Measurements from ENCODE around the gene TOX2.

The TOX2 gene

DNA sequence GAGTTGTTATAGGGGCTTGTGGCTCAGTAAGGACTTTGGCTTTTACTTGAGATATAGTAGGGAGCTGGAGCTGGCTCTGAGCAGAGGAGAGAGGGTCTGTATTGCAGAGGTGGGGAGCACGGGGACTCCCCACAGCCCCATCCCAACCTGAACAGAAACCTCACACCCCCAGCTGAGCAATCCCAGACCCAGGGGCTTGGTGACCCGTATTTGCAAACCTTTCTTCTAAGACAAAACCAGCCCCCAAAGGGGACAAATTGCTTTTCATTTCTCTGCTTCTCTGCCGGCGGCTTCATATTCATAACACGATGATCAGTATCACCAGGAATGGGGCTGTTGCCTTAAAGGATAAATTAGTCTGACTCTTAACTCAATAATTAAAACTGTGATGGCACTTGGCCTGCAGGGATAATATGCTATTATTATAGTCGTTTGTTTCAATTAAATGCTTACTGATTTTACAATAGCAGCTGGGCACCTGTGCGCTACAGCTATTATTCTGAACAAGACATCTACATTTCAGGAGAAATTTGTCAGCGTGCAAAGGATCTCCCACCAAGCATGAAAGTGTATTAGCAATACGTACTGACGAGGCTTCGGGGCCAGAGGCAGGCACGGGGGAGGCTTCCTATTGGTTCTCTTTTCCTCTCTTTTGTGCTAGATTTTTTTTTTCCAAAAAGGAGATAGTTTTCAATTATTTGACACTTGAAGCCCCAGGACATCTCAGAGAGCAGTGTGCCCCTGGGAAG, 118.1 kb downstream of the TOX2 start:
- H3K36me3 ChIP-seq (ENCODE audit: control insufficient read depth, insufficient read depth, low read length, severe bottlenecking), result no peaks in the 10 kb centered on the region
- peaks cover 3% of the 10 kb centered on the region for H3K9me3 ChIP-seq (ENCODE audit: control insufficient read depth, low read length)
- no peak overlapping the region for H3K4me3 ChIP-seq (ENCODE audit: low read length)
- H3K9ac ChIP-seq (ENCODE audit: low read length), result no peak overlapping the region
- peaks cover 40% of the 10 kb centered on the region for H3K27me3 ChIP-seq (replicated peaks; ENCODE audit: control insufficient read depth, insufficient read depth, low read length)
- DNase-seq (ENCODE audit: low read depth), result no peak
- H3K4me1 ChIP-seq (ENCODE audit: control insufficient read depth, insufficient read depth, low read length), result no peaks in the 10 kb centered on the region

DNA sequence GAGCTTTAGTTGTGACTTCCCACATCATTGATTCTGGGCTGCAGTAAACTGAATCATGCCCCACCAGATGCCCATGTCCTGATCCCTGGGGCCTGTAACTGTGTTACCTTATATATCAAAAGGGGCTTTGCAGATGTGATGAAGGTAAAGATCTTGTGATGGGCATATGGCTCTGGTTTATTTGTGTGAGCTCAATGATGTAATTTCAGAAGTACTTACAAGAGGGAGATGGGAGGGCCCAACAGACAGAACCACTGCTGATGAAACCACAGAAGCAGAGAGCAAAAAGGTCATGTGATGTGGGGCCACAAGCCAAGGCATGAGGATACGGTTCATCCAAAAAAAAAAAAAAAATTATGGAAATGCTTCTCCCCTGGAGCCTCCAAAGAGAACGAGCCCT, 118.7 kb downstream of the TOX2 start:
- Histone ChIP-seq H3K4me3 (ENCODE audit: low read length) (no peak overlapping the region), H3K9me3 (ENCODE audit: control insufficient read depth, low read length) (peaks cover 3% of the 10 kb centered on the region), H3K36me3 (ENCODE audit: control insufficient read depth, insufficient read depth, low read length, severe bottlenecking) (no peaks in the 10 kb centered on the region), H3K27me3 (replicated peaks; ENCODE audit: control insufficient read depth, insufficient read depth, low read length) (peaks cover 43% of the 10 kb centered on the region), H3K9ac (ENCODE audit: low read length) (no peak overlapping the region), H3K4me1 (ENCODE audit: control insufficient read depth, insufficient read depth, low read length) (no peaks in the 10 kb centered on the region)
- DNase-seq (ENCODE audit: low read depth), result no peak

DNA sequence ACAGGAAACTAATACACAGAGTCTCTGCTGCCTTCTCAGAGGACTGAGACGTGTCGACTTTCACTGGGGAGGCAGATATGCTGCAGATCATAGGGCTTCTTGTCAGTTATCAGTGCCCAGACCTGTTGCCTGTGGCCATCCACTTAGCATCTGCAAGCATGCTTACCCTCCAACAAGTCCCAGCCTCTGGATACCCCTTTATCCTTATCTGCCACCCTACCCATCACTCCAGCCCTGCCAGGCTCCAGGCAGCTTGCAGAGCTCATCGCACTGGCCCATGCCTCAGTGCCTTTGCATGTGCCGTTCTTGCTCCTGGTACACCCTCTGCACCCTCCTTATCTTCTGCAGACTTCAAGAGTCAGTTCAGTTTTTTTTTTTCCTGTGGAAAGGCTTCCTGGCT, 119.2 kb downstream of the TOX2 start:
- DNase-seq (ENCODE audit: low read depth), result no peak
- H3K9me3 ChIP-seq (ENCODE audit: control insufficient read depth, low read length), result peaks cover 3% of the 10 kb centered on the region
- no peak overlapping the region for H3K9ac ChIP-seq (ENCODE audit: low read length)
- H3K36me3 ChIP-seq (ENCODE audit: control insufficient read depth, insufficient read depth, low read length, severe bottlenecking), result no peaks in the 10 kb centered on the region
- no peak overlapping the region for H3K4me3 ChIP-seq (ENCODE audit: low read length)
- no peaks in the 10 kb centered on the region for H3K4me1 ChIP-seq (ENCODE audit: control insufficient read depth, insufficient read depth, low read length)
- H3K27me3 ChIP-seq (replicated peaks; ENCODE audit: control insufficient read depth, insufficient read depth, low read length), result peaks cover 45% of the 10 kb centered on the region

DNA sequence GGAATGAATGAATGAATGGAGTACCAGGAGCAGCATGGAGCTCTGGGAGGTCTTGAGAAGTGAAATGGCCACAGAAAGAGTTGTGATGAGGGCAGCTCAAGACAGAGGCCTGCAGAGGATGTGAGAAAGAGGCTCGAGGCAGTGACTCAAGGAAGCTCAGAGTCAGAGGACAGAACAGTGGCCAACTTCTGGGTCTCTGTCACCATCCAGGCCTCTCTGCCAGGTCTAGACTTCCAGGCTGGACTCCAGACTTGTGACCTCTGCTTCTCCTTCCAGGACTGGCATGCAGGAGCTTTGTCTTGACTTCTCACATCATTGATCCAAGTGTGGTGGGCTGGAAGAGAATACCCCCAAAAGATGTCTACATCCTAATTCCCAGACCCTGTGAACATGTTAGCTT, 119.8 kb downstream of the TOX2 start:
- H3K27me3 ChIP-seq (replicated peaks; ENCODE audit: control insufficient read depth, insufficient read depth, low read length), result peaks cover 44% of the 10 kb centered on the region
- no peak overlapping the region for H3K4me3 ChIP-seq (ENCODE audit: low read length)
- no peak for DNase-seq (ENCODE audit: low read depth)
- H3K4me1 ChIP-seq (ENCODE audit: control insufficient read depth, insufficient read depth, low read length), result no peaks in the 10 kb centered on the region
- no peaks in the 10 kb centered on the region for H3K36me3 ChIP-seq (ENCODE audit: control insufficient read depth, insufficient read depth, low read length, severe bottlenecking)
- peaks cover 3% of the 10 kb centered on the region for H3K9me3 ChIP-seq (ENCODE audit: control insufficient read depth, low read length)
- H3K9ac ChIP-seq (ENCODE audit: low read length), result no peak overlapping the region

DNA sequence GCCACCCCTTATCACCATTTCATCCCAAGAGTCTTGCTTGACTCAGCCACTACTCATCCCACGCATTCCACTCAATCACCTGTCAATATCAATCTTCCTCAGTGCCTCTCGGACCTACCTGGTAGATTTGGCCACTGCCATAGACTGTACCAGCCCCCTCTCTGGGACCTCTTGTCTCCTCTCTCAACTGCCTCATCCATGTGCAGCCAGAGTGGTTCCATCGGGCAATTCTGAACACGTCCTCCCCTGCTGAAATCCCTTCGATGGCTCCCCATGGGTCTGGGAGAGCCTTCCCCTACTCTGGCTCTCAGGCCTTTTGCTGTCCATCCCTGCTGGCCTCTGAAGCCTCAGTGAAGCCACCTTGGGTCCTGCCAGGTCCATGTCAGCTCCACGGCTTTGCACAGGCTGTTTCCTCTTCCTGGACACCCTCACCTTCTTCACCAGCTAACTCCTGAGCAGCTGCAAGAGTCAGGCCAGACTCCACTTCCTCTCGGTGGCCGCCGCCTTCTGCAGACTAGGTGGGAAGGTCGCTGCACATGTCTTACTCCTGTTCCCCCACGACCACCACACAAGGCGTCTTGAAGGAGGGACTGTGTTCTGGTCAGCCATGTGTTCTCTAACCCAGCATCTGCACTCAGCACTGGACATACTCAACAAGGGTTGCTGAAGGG, 120.4 kb downstream of the TOX2 start:
- Histone ChIP-seq H3K4me1 (ENCODE audit: control insufficient read depth, insufficient read depth, low read length) (no peaks in the 10 kb centered on the region), H3K4me3 (ENCODE audit: low read length) (no peak overlapping the region), H3K36me3 (ENCODE audit: control insufficient read depth, insufficient read depth, low read length, severe bottlenecking) (no peaks in the 10 kb centered on the region), H3K9ac (ENCODE audit: low read length) (no peak overlapping the region), H3K27me3 (replicated peaks; ENCODE audit: control insufficient read depth, insufficient read depth, low read length) (peaks cover 40% of the 10 kb centered on the region), H3K9me3 (ENCODE audit: control insufficient read depth, low read length) (peaks cover 3% of the 10 kb centered on the region)
- no peak for DNase-seq (ENCODE audit: low read depth)

DNA sequence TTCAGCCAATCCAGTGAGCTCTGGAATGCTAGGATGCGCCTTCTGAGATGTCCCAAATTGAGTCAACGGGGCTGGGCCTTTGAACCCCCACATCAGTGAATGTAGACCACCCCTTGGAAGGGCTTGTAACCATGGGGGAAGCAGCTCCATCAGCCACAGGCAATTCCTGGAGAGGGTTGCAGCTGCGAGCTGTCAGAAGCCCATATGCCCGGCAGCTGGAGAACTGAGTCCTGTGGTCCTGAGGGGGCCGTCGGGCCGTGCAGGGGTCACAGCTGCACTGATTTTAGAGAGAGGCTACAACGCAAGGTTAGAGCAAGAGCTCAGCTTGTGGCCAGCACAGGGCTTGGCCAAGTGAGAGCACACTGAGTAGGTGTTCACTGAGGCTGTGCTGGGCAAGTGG, 121.3 kb downstream of the TOX2 start:
- H3K9me3 ChIP-seq (ENCODE audit: control insufficient read depth, low read length), result no peaks in the 10 kb centered on the region
- DNase-seq (ENCODE audit: low read depth), result no peak
- H3K9ac ChIP-seq (ENCODE audit: low read length), result no peak overlapping the region
- peaks cover 42% of the 10 kb centered on the region for H3K27me3 ChIP-seq (replicated peaks; ENCODE audit: control insufficient read depth, insufficient read depth, low read length)
- no peaks in the 10 kb centered on the region for H3K36me3 ChIP-seq (ENCODE audit: control insufficient read depth, insufficient read depth, low read length, severe bottlenecking)
- no peaks in the 10 kb centered on the region for H3K4me1 ChIP-seq (ENCODE audit: control insufficient read depth, insufficient read depth, low read length)
- no peak overlapping the region for H3K4me3 ChIP-seq (ENCODE audit: low read length)

DNA sequence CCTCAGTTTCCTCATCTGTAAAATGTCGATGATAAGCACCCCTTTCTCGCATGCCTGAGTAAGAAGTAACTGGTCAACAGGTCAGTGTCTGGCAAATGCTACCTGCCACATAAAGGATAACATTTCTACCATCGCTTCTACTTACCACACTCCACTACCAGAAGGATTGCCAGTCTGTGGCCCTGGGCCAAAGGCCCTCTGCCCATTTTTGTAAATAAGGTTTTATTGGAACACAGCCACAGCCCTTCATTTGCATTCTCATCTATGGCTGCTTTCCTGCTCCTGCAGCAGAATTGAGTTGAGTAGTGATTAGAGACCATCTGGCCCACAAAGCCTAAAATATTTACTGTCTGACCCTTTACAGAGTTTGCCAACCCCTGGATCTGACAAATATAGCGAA, 121.8 kb downstream of the TOX2 start:
- no peaks in the 10 kb centered on the region for H3K36me3 ChIP-seq (ENCODE audit: control insufficient read depth, insufficient read depth, low read length, severe bottlenecking)
- H3K9ac ChIP-seq (ENCODE audit: low read length), result no peak overlapping the region
- no peaks in the 10 kb centered on the region for H3K4me1 ChIP-seq (ENCODE audit: control insufficient read depth, insufficient read depth, low read length)
- no peak for DNase-seq (ENCODE audit: low read depth)
- H3K9me3 ChIP-seq (ENCODE audit: control insufficient read depth, low read length), result no peaks in the 10 kb centered on the region
- H3K27me3 ChIP-seq (replicated peaks; ENCODE audit: control insufficient read depth, insufficient read depth, low read length), result peaks cover 38% of the 10 kb centered on the region
- H3K4me3 ChIP-seq (ENCODE audit: low read length), result no peak overlapping the region

DNA sequence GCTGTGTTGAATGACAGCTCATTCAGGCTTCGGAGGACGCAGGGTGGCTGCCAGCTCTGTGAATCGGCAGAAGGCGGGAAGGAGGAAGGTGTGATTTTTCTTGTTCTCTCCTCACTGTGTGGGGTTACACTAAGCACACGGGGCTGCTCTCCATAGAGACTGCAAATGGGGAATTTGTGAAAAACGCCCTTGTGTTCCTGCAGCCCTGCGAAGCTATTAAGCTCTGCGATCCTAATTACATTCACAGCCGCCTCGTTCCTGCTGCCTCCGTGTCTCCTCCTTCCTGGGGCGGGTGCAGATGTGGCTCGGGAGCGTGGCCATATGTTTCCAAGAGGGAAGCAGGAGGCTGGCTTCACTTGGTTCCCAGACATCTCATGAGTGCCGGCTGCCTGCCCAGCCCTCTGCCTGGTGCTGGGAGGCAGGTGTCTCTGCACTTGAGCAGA, 124.0 kb downstream of the TOX2 start:
- DNase-seq (ENCODE audit: low read depth), result no peak
- no peak overlapping the region for H3K9ac ChIP-seq (ENCODE audit: low read length)
- H3K4me3 ChIP-seq (ENCODE audit: low read length), result no peak overlapping the region

DNA sequence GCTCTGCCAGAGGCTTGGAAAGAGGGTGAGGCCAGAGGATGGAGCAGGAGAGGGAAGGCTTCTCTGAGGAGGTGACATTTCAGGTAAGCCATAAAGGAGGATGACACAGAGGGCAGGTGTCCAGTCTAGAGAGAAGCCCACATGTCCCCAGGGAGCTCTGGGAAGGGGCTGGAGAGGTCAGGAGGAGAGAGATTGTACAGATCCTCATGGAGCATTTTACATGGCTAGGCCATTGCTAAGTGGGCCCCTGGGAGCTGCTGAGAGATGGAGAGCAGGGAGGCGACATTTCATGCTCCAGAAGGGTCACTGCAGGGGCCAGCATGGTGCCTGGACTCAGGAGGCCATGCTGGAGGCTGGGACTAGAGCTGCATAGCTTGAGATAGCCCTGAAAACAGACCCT, 124.5 kb downstream of the TOX2 start:
- Histone ChIP-seq H3K27me3 (replicated peaks; ENCODE audit: control insufficient read depth, insufficient read depth, low read length) (peaks cover 41% of the 10 kb centered on the region), H3K9ac (ENCODE audit: low read length) (no peak overlapping the region), H3K9me3 (ENCODE audit: control insufficient read depth, low read length) (no peaks in the 10 kb centered on the region), H3K4me3 (ENCODE audit: low read length) (no peak overlapping the region), H3K4me1 (ENCODE audit: control insufficient read depth, insufficient read depth, low read length) (no peaks in the 10 kb centered on the region), H3K36me3 (ENCODE audit: control insufficient read depth, insufficient read depth, low read length, severe bottlenecking) (no peaks in the 10 kb centered on the region)
- DNase-seq (ENCODE audit: low read depth), result no peak

More for the DNA sequence above, 124.0 kb downstream of the TOX2 start:
- Histone ChIP-seq H3K36me3 (ENCODE audit: control insufficient read depth, insufficient read depth, low read length, severe bottlenecking) (no peaks in the 10 kb centered on the region), H3K4me1 (ENCODE audit: control insufficient read depth, insufficient read depth, low read length) (no peaks in the 10 kb centered on the region), H3K9me3 (ENCODE audit: control insufficient read depth, low read length) (no peaks in the 10 kb centered on the region), H3K27me3 (replicated peaks; ENCODE audit: control insufficient read depth, insufficient read depth, low read length) (peaks cover 41% of the 10 kb centered on the region)

DNA sequence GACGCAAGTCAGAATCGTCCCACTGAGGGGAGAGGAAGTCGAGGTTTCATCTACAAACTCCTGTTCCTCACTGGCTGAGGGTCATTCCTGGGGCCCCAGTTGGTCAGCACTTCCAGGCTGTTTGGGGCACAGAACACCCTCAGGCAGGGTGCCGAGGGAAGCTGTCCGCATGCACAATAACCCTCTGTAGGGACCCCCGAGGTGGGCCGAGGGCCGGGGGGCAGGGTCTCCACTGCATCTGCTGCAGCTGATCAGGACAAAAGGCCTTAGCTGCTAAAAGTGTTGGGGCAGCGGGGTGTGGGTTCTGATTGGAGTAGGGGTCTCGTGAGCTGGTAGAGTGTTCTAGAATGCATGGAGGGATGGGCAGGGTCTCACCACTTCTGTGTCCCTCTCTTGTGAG, 125.1 kb downstream of the TOX2 start:
- no peak for DNase-seq (ENCODE audit: low read depth)
- Histone ChIP-seq H3K4me3 (ENCODE audit: low read length) (no peak overlapping the region), H3K36me3 (ENCODE audit: control insufficient read depth, insufficient read depth, low read length, severe bottlenecking) (no peaks in the 10 kb centered on the region), H3K9ac (ENCODE audit: low read length) (no peak overlapping the region), H3K4me1 (ENCODE audit: control insufficient read depth, insufficient read depth, low read length) (no peaks in the 10 kb centered on the region), H3K9me3 (ENCODE audit: control insufficient read depth, low read length) (no peaks in the 10 kb centered on the region), H3K27me3 (replicated peaks; ENCODE audit: control insufficient read depth, insufficient read depth, low read length) (peaks cover 41% of the 10 kb centered on the region)

DNA sequence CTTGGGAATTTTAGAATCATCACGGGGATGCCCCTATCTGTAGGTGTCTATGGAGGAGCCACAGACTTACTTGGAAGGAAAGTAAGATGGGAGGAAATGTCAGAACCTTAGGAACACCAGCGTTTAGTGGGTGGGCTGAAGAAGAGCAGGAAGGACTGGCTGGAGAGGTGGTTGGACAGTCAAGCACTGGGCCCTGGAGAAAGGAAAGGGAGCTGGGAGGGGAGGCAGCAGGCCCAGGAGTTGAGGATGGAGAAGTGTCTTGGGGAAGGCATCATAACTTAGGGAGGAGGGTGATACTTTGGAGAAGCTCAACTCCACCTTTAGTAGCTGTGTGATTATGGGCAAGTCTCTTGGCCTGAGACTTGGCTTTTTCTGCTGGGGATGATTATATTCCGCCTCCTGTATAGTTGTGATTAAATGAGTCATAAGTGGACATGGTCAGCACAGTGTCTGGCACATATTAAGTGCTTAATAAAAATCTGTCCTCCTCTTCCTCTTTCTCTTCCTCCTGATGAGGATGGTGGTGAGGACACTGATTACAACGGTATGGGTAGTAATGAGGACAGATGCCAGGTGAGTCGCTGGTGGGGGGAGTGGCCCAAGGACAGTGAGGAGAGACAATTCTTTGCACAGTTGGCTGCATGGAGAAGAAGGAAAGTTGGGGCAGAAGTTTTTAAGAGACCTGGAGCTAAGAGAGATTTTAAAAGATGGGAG, 125.7 kb downstream of the TOX2 start:
- no peaks in the 10 kb centered on the region for H3K4me1 ChIP-seq (ENCODE audit: control insufficient read depth, insufficient read depth, low read length)
- H3K9ac ChIP-seq (ENCODE audit: low read length), result no peak overlapping the region
- peaks cover 42% of the 10 kb centered on the region for H3K27me3 ChIP-seq (replicated peaks; ENCODE audit: control insufficient read depth, insufficient read depth, low read length)
- no peak for DNase-seq (ENCODE audit: low read depth)
- no peaks in the 10 kb centered on the region for H3K9me3 ChIP-seq (ENCODE audit: control insufficient read depth, low read length)
- H3K36me3 ChIP-seq (ENCODE audit: control insufficient read depth, insufficient read depth, low read length, severe bottlenecking), result no peaks in the 10 kb centered on the region
- H3K4me3 ChIP-seq (ENCODE audit: low read length), result no peak overlapping the region
